Kidney (tissue), 14 donors: ENCODE data around the gene C1orf232. TPM values are rescaled to one million over a fixed set of nuclear protein-coding genes. Genes with fewer than 3 reads are reported as not detected.

ENCODE experiments used
- DNase-seq, 5 donors: peaks; one replicate each; pipeline ENCODE4 v3.0.0-alpha.2; 2013 to 2020
- FAIRE-seq: peaks from 2 replicates; lab custom pipeline; 2012; peaks lifted over from hg19 to GRCh38; lab: Jason Lieb, UNC
- H3K27ac ChIP-seq, 2 donors: one replicate each; pipeline ENCODE4 v1.7.0; 2013; ENCODE audit warnings: low read depth in 2 of 2, low read length in 2 of 2, inconsistent platforms in 1 of 2
- H3K27me3 ChIP-seq: one replicate; pipeline ENCODE4 v1.7.1; 2013; ENCODE audit warnings: low read length, inconsistent platforms; ENCODE audit not compliant: control insufficient read depth, insufficient read depth
- H3K36me3 ChIP-seq, 3 donors: one replicate each; pipeline versions ENCODE4 v1.7.0 to v1.7.1; 2013; ENCODE audit warnings: low read length in 3 of 3, control low read depth in 1 of 3, inconsistent platforms in 1 of 3; ENCODE audit not compliant: insufficient read depth in 3 of 3, control insufficient read depth in 2 of 3
- H3K4me1 ChIP-seq, 3 donors: one replicate each; pipeline versions ENCODE4 v1.7.0 to v1.7.1; 2013; ENCODE audit warnings: low read length in 3 of 3, inconsistent platforms in 1 of 3, low read depth in 1 of 3; ENCODE audit not compliant: control insufficient read depth in 2 of 3, insufficient read depth in 2 of 3
- H3K4me3 ChIP-seq, 3 donors: one replicate each; pipeline versions ENCODE4 v1.7.0 to v1.8.1; 2013; ENCODE audit warnings: low read length in 3 of 3, control low read depth in 1 of 3, inconsistent platforms in 1 of 3
- H3K9ac ChIP-seq, 3 donors: one replicate each; pipeline versions ENCODE4 v1.7.0 to v1.7.1; 2013; ENCODE audit warnings: low read length in 3 of 3, control low read depth in 1 of 3, inconsistent platforms in 1 of 3
- H3K9me3 ChIP-seq, 3 donors: one replicate each; pipeline versions ENCODE4 v1.7.0 to v1.7.1; 2013; ENCODE audit warnings: low read length in 3 of 3, control low read depth in 1 of 3, inconsistent platforms in 1 of 3; ENCODE audit not compliant: control insufficient read depth in 2 of 3, insufficient read depth in 1 of 3
- intact Hi-C: fragments of 100-400 bp; cut with DNase I; formaldehyde crosslinking; loops from one replicate; pipeline ENCODE4 v1.11.1; 2022
- polyA plus RNA-seq: library from polyadenylated mRNA; stranded (reverse); fragments of 350-450 nt; fragmentation: Illumina TruSeq; extraction: RNeasy Lipid Tissue Mini Kit (QIAGEN cat#74804); gene quantifications from one replicate; pipeline ENCODE4 v1.2.3, GENCODE V29; 2014; ENCODE audit warnings: low read depth, low replicate concordance; ENCODE audit not compliant: insufficient read depth
- total RNA-seq: library from RNA; stranded (reverse); fragmentation: NEBNext Ultra II Directional; extraction: Animal tissue kit (Norgen Biotek cat#: 25700); gene quantifications from one replicate; pipeline ENCODE4 v1.2.1, GENCODE V29; 2021
- TF ChIP-seq, protein P1 (sequence below): IDR thresholded peaks from 3 replicates; pipeline ENCODE4 v1.5.1; 2012; ENCODE audit warnings: mild to moderate bottlenecking, moderate library complexity, borderline replicate concordance; ENCODE audit not compliant: insufficient read depth; ENCODE audit errors: extremely low read depth
- donor health status: control.
- donor health status: control.
- donor health status: control.
- donor health status: control.
- donor health status: control.
- donor health status: DM: yes; HTN: yes; CAD: no.
- donor health status: Normal renal cell carcinoma (clear cell type).

Gene C1orf232
- total and polyA plus RNA-seq, 2 donors from 2014 or later, result not detected

GRCh38 chr1:26158908-26159742 is 9.6 kb downstream of the C1orf232 start, which contains the start of gene FAM110D:
Gene FAM110D, plus strand, starts transcription at chr1:26159079. Its CDS starts 2,213 bp downstream, at chr1:26161292.
- peak within 1 kb of the TSS in 2 of 3 donors; percentile 47 to 48 for H3K4me3 ChIP-seq
- DNase-seq (peak in 2 of 5 donors; percentile 50 to 54), FAIRE-seq (no peak)
- peak within 1 kb of the TSS; percentile 30 to 34 for H3K27ac ChIP-seq
- peak within 1 kb of the TSS in 2 of 3 donors; percentile 8 to 40 for H3K9ac ChIP-seq
- H3K27me3 ChIP-seq, result no peaks in the 10 kb centered on the region
- TF ChIP-seq, protein P1, sequence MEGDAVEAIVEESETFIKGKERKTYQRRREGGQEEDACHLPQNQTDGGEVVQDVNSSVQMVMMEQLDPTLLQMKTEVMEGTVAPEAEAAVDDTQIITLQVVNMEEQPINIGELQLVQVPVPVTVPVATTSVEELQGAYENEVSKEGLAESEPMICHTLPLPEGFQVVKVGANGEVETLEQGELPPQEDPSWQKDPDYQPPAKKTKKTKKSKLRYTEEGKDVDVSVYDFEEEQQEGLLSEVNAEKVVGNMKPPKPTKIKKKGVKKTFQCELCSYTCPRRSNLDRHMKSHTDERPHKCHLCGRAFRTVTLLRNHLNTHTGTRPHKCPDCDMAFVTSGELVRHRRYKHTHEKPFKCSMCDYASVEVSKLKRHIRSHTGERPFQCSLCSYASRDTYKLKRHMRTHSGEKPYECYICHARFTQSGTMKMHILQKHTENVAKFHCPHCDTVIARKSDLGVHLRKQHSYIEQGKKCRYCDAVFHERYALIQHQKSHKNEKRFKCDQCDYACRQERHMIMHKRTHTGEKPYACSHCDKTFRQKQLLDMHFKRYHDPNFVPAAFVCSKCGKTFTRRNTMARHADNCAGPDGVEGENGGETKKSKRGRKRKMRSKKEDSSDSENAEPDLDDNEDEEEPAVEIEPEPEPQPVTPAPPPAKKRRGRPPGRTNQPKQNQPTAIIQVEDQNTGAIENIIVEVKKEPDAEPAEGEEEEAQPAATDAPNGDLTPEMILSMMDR, result no peak
- no peaks in the 10 kb centered on the region for H3K9me3 ChIP-seq
- no peaks in the 10 kb centered on the region for H3K36me3 ChIP-seq
- peaks cover 0 to 9% (median 0%) of the 10 kb centered on the region in 3 donors for H3K4me1 ChIP-seq
- intact Hi-C loops, result loop anchor here (10.0 kb wide), 1 partner anchor 54 kb away; no protein-coding TSS in a partner anchor

- FAIRE-seq (no peak), DNase-seq (peak in 2 of 5 donors; percentile 32 to 50)
Measured at GRCh38 chr1:26158271-26158907, 10.4 kb downstream of the C1orf232 start.

GRCh38 chr1:26156285-26157038 is 12.3 kb downstream of the C1orf232 start:
- FAIRE-seq (no peak), DNase-seq (peak in 4 of 5 donors; percentile 39 to 73 (median 50))
- no peaks in the 10 kb centered on the region for H3K27me3 ChIP-seq
- intact Hi-C loops, result loop anchor here (10.0 kb wide), 1 partner anchor 52 kb away; no protein-coding TSS in a partner anchor
- TF ChIP-seq, protein P1, result no peak
- peak overlapping the region; percentile 47 to 57 for H3K27ac ChIP-seq
- peaks cover 0 to 5% (median 0%) of the 10 kb centered on the region in 3 donors for H3K4me1 ChIP-seq
- H3K9ac ChIP-seq, result peak overlapping the region in 1 of 3 donors; percentile 12
- no peaks in the 10 kb centered on the region for H3K9me3 ChIP-seq
- peak overlapping the region in 1 of 3 donors; percentile 47 for H3K4me3 ChIP-seq
- H3K36me3 ChIP-seq, result no peaks in the 10 kb centered on the region

More at GRCh38 chr1:26158271-26158907, 10.4 kb downstream of the C1orf232 start:
- Histone ChIP-seq H3K9me3 (no peaks in the 10 kb centered on the region), H3K4me1 (peaks cover 0 to 9% (median 0%) of the 10 kb centered on the region in 3 donors), H3K27ac (no peak overlapping the region), H3K4me3 (peak overlapping the region in 1 of 3 donors; percentile 48), H3K27me3 (no peaks in the 10 kb centered on the region), H3K9ac (no peak overlapping the region), H3K36me3 (no peaks in the 10 kb centered on the region)
- intact Hi-C loops, result loop anchor here (10.0 kb wide), 1 partner anchor 54 kb away; no protein-coding TSS in a partner anchor
- TF ChIP-seq, protein P1, result no peak
